ENCODE measurements around the gene NOS3.

DNA sequence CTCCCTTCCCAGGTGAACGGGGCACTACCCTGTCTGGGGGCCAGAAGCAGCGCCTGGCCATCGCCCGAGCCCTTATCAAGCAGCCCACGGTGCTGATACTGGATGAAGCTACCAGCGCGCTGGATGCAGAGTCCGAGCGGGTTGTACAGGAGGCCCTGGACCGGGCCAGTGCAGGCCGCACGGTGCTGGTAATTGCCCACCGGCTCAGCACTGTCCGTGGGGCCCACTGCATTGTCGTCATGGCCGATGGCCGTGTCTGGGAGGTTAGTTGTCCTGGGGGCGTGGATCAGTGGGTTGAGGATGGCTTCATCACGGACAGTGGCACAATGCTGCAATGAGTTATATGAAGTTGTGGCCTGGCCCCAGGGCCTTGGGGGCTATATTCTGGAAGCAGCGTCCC is 53.1 kb downstream of the NOS3 start:
- no peak for TF ChIP-seq CTCF (conservative IDR thresholded peaks at IDR 0.05)
- no peak for TF ChIP-seq EZH2 (IDR thresholded peaks at IDR 0.05; ENCODE audit: low read depth)

Measured in PC-9 (cell line).